ENCODE data around the gene SGCA. TPM values are rescaled to one million over a fixed set of nuclear protein-coding genes. Genes with fewer than 3 reads are reported as not detected.

SGCA gene
- total and polyA plus RNA-seq, 2 of the 13 experiments (the other 11 are each of a cell fraction or from before 2014, with no cell fraction given) = not detected

GRCh38 chr17:50117202-50118051 lies 48.4 kb upstream of the SGCA start (continued):
- peak; percentile 87 for TF ChIP-seq ZNF687 (CRISPR knock-in tag; IDR thresholded peaks at IDR 0.05)
- TF ChIP-seq ZFX (CRISPR knock-in tag; IDR thresholded peaks at IDR 0.05; ENCODE audit: low read depth) = peak; percentile 54
- TF ChIP-seq KDM2A (CRISPR knock-in tag; IDR thresholded peaks at IDR 0.05; ENCODE audit: borderline replicate concordance, low read depth) = peak; percentile 71; the same call in 1 of the 2 replicates
- TF ChIP-seq RARA (CRISPR knock-in tag; IDR thresholded peaks at IDR 0.05) = 0 out of 2 replicates have a peak, but pooled peaks have one; percentile 27
- no peak for TF ChIP-seq TBL1XR1 (IDR thresholded peaks at IDR 0.05; ENCODE audit: borderline replicate concordance, low read length, partially characterized antibody)
- TF ChIP-seq ZNF580 (CRISPR knock-in tag; IDR thresholded peaks at IDR 0.05; ENCODE audit: borderline replicate concordance, low read depth) = no peak
- no peak for TF ChIP-seq ZNF780A (CRISPR knock-in tag; IDR thresholded peaks at IDR 0.05)
- TF ChIP-seq SKI (IDR thresholded peaks at IDR 0.05; ENCODE audit: partially characterized antibody) = peak; percentile 68
- peak; percentile 55; the same call in 1 of the 2 replicates for TF ChIP-seq GABPB1 (CRISPR knock-in tag; IDR thresholded peaks at IDR 0.05)
- no peak for TF ChIP-seq NFKB2 (CRISPR knock-in tag; IDR thresholded peaks at IDR 0.05; ENCODE audit: borderline replicate concordance)
- peak; percentile 62; the same call in 1 of the 2 replicates for TF ChIP-seq MYC (CRISPR knock-in tag; IDR thresholded peaks at IDR 0.05; ENCODE audit: borderline replicate concordance)
- peak; percentile 13; the same call in 1 of the 2 replicates for TF ChIP-seq FOXO1 (CRISPR knock-in tag; IDR thresholded peaks at IDR 0.05)
- TF ChIP-seq NCOR1 (IDR thresholded peaks at IDR 0.05; ENCODE audit: borderline replicate concordance, low read length) = no peak
- TF ChIP-seq ZNF207 (IDR thresholded peaks at IDR 0.05; ENCODE audit: borderline replicate concordance) = no peak
- TF ChIP-seq ZNF260 (CRISPR knock-in tag; IDR thresholded peaks at IDR 0.05; ENCODE audit: borderline replicate concordance, low read depth) = no peak
- no peak for TF ChIP-seq HHEX (CRISPR knock-in tag; IDR thresholded peaks at IDR 0.05)
- TF ChIP-seq ZNF563 (CRISPR knock-in tag; IDR thresholded peaks at IDR 0.05) = peak; percentile 55; the same call in 1 of the 2 replicates
- TF ChIP-seq ELK4 (CRISPR knock-in tag; IDR thresholded peaks at IDR 0.05; ENCODE audit: borderline replicate concordance) = no peak
- no peak; the same call in 1 of the 2 replicates for TF ChIP-seq SKIL (CRISPR knock-in tag; IDR thresholded peaks at IDR 0.05; ENCODE audit: borderline replicate concordance)
- TF ChIP-seq ARID2 (CRISPR knock-in tag; IDR thresholded peaks at IDR 0.05; ENCODE audit: borderline replicate concordance) = no peak
- TF ChIP-seq CHD2 (IDR thresholded peaks at IDR 0.05; ENCODE audit: low read depth, low read length) = no peak
- TF ChIP-seq HDAC1 (CRISPR knock-in tag; IDR thresholded peaks at IDR 0.05) = no peak
